HG02623 (cell line): Measurements from ENCODE around the gene SEMA6D.

Experiments
- ATAC-seq: cut with Tn5 transposase; IDR thresholded peaks from one replicate; pipeline ENCODE4 v1.9.1; 2021; ENCODE audit warnings: moderate library complexity; ENCODE audit not compliant: unreplicated experiment

Gene SEMA6D

GRCh38 chr15:47743385-47743784, 26.1 kb downstream of the SEMA6D start:
- no peak for ATAC-seq

- no peak for ATAC-seq
These were observed 26.6 kb downstream of the SEMA6D start for GRCh38 chr15:47743886-47744285.

GRCh38 chr15:47744496-47744895, 27.2 kb downstream of the SEMA6D start:
- no peak for ATAC-seq

- ATAC-seq: no peak
These were observed 27.7 kb downstream of the SEMA6D start for GRCh38 chr15:47744973-47745372.

- ATAC-seq: no peak
These were observed 29.2 kb downstream of the SEMA6D start for GRCh38 chr15:47746516-47746915.

GRCh38 chr15:47750030-47750739, 32.9 kb downstream of the SEMA6D start:
- ATAC-seq: no peak

- no peak for ATAC-seq
These were observed 33.5 kb downstream of the SEMA6D start for GRCh38 chr15:47750740-47751262.

- ATAC-seq: no peak
These were observed 36.3 kb downstream of the SEMA6D start for GRCh38 chr15:47753591-47753990.

GRCh38 chr15:47754312-47754711, 37.0 kb downstream of the SEMA6D start:
- no peak for ATAC-seq

- no peak for ATAC-seq
These were observed 38.6 kb downstream of the SEMA6D start for GRCh38 chr15:47755941-47756340.

GRCh38 chr15:47756872-47757271, 39.6 kb downstream of the SEMA6D start:
- ATAC-seq: no peak

- no peak for ATAC-seq
These were observed 40.0 kb downstream of the SEMA6D start for GRCh38 chr15:47757331-47757730.

GRCh38 chr15:47762621-47763020, 45.3 kb downstream of the SEMA6D start:
- no peak for ATAC-seq

GRCh38 chr15:47764666-47765065, 47.4 kb downstream of the SEMA6D start:
- ATAC-seq: no peak

- no peak for ATAC-seq
These were observed 49.1 kb downstream of the SEMA6D start for GRCh38 chr15:47766406-47766805.

- no peak for ATAC-seq
These were observed 49.7 kb downstream of the SEMA6D start for GRCh38 chr15:47767035-47767434.

- ATAC-seq: no peak
These were observed 51.4 kb downstream of the SEMA6D start for GRCh38 chr15:47768735-47769134.

GRCh38 chr15:47769166-47769565, 51.9 kb downstream of the SEMA6D start:
- ATAC-seq: no peak

GRCh38 chr15:47773143-47773542, 55.8 kb downstream of the SEMA6D start:
- ATAC-seq: no peak

- ATAC-seq: no peak
These were observed 61.0 kb downstream of the SEMA6D start for GRCh38 chr15:47778263-47778770.

GRCh38 chr15:47780971-47781370, 63.7 kb downstream of the SEMA6D start:
- ATAC-seq: no peak

- ATAC-seq: no peak
These were observed 64.2 kb downstream of the SEMA6D start for GRCh38 chr15:47781527-47781926.

- no peak for ATAC-seq
These were observed 67.5 kb downstream of the SEMA6D start for GRCh38 chr15:47784820-47785219.
